Measurements from ENCODE around the gene CD247.

Gene CD247

GRCh38 chr1:167476061-167476460 lies 42.3 kb downstream of the CD247 start:
- TF ChIP-seq, protein P1, sequence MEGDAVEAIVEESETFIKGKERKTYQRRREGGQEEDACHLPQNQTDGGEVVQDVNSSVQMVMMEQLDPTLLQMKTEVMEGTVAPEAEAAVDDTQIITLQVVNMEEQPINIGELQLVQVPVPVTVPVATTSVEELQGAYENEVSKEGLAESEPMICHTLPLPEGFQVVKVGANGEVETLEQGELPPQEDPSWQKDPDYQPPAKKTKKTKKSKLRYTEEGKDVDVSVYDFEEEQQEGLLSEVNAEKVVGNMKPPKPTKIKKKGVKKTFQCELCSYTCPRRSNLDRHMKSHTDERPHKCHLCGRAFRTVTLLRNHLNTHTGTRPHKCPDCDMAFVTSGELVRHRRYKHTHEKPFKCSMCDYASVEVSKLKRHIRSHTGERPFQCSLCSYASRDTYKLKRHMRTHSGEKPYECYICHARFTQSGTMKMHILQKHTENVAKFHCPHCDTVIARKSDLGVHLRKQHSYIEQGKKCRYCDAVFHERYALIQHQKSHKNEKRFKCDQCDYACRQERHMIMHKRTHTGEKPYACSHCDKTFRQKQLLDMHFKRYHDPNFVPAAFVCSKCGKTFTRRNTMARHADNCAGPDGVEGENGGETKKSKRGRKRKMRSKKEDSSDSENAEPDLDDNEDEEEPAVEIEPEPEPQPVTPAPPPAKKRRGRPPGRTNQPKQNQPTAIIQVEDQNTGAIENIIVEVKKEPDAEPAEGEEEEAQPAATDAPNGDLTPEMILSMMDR (IDR thresholded peaks at IDR 0.05), result no peak

GRCh38 chr1:167474191-167474641 lies 44.1 kb downstream of the CD247 start:
- TF ChIP-seq, protein P1 (IDR thresholded peaks at IDR 0.05), result no peak

GRCh38 chr1:167473761-167474160 lies 44.6 kb downstream of the CD247 start:
- TF ChIP-seq, protein P1 (IDR thresholded peaks at IDR 0.05), result no peak

GRCh38 chr1:167472752-167473521 lies 45.4 kb downstream of the CD247 start:
- TF ChIP-seq, protein P1 (IDR thresholded peaks at IDR 0.05), result no peak

DNA sequence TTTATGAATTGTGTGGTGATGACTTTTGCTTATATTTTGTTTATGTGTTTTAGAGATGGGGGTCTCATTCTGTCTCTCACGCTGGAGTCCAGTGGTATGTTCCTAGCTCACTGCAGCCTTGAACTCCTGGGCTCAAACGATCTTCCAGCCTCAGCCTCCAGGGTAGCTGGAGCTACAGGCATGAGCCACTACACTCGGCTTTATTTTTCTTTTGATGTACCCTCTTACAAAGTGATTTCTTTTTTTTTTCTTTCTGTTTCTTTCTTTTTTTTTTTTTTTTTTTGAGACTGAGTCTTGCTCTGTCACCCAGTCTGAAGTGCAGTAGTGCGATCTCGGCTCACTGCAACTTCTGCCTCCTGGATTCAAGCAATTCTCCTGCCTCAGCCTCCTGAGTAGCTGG lies 46.8 kb downstream of the CD247 start:
- TF ChIP-seq, protein P1 (IDR thresholded peaks at IDR 0.05), result no peak

DNA sequence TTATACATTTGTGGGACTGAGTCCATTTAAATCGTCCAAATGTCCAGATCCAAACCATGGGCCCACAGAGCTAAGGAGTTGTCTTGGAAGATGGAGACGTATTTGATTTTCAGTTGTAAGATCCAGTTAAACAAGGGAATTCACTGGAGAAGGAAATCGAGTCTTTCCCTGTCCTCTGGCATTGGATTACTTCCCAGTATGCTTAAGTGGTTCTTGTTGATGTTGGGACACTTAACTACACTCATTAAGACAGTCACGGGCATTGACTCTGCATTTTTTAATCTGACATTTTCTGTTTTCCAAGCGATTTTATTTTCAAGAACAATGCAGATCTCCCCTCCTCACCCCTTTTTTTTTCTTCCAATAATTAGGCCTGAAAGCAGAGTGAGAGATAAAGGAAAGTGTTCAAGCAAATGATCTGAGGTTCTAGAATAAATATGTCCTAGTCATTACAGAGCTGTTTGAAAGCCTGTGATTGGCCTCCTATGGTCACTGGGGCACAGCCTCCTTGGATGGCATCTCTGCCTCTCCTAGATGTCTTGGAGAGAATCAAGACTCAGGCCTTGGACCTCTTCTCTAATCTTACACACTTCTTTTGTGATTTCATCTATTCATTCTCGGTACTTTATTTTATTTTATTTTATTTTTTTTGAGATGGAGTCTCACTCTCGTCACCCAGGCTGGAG lies 48.9 kb downstream of the CD247 start:
- TF ChIP-seq, protein P1 (IDR thresholded peaks at IDR 0.05), result no peak

DNA sequence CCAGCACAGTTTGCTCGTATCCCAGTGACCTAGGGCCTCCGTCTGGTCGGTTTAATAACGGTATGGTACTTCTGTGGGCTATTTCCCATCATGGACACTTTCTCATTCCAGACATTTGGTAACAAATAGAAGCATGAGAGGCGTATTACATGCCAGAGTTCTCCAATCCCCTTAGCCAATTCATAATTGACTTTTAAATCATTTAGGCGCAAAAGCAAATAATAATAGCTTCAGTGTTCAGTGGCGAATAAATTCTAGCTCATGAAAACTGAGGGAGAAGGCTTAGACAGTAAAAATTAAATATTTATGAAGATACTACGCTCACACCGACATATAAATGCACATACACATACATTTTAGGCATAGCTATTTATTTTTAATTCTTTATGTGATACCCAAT lies 50.6 kb downstream of the CD247 start:
- TF ChIP-seq, protein P1 (IDR thresholded peaks at IDR 0.05), result no peak

Data from LNCAP (cell line).